HCT116 (cell line): ENCODE measurements around the gene DTNBP1. TPM values are rescaled to one million over a fixed set of nuclear protein-coding genes. Genes with fewer than 3 reads are reported as not detected.

ENCODE experiments used
- ATAC-seq: fragments of 200-7000 bp; cut with Tn5 transposase; 2 replicates; pipeline ENCODE4 v1.9.1; 2020; ENCODE audit warnings: mild to moderate bottlenecking, moderate library complexity
- BruUV-seq: library from RNA; stranded (reverse); fragments of 400-500 nt; replicated peaks from 2 replicates; lab custom pipeline; 2021; lab: Mats Ljungman, UMichigan
- CTCF ChIA-PET: fragments of 300-600 bp; sonication (Branson Sonifier 250); formaldehyde crosslinking; loops from one replicate; lab custom pipeline; 2021; ENCODE audit warnings: antibody characterized with exemption; lab: Charles Lee
- POLR2A ChIA-PET: fragments of 300-600, 350-600 bp; sonication (Branson Sonifier 250); formaldehyde crosslinking; loops from one replicate; lab custom pipeline; 2021; ENCODE audit warnings: antibody characterized with exemption; lab: Charles Lee
- RAD21 ChIA-PET, 2 experiments: fragments of 300-600 bp; sonication (Branson Sonifier 250); formaldehyde crosslinking; loops; one replicate each; lab custom pipeline; 2023; ENCODE audit warnings: low total read pairs in 2 of 2; ENCODE audit not compliant: uncharacterized antibody in 2 of 2, unreplicated experiment in 2 of 2, low non-redundant PET in 1 of 2; lab: Charles Lee
- DNase-seq: peaks from one replicate; pipeline ENCODE4 v3.0.0-alpha.2; 2010; ENCODE audit warnings: low read depth, low spot score
- H2AFZ ChIP-seq: fragments of 200-600 bp; shearing (Covaris generic), sonication (generic); 2 replicates; pipeline ENCODE4 v1.6.1; 2017; ENCODE audit warnings: low read depth, mixed run types, mixed read lengths, antibody characterized with exemption, low read length; ENCODE audit not compliant: poor library complexity, severe bottlenecking
- H3K27ac ChIP-seq: 2 replicates; pipeline ENCODE4 v1.5.1; 2012; ENCODE audit warnings: low read depth, low read length
- H3K27me3 ChIP-seq: fragments of 200-600 bp; sonication (generic); 2 replicates; pipeline ENCODE4 v1.6.1; 2016; ENCODE audit warnings: mixed run types, low read length, mixed read lengths; ENCODE audit not compliant: insufficient read depth
- H3K36me3 ChIP-seq, 2 experiments: fragments of 200-500 bp in 1 of 2; fragments of 200-600 bp in 1 of 2; sonication (Bioruptor generic) in 1 of 2; sonication (generic) in 1 of 2; 2 replicates each; pipeline versions ENCODE4 v1.5.1 to v1.6.1; 2014 to 2016; ENCODE audit warnings: low read length in 2 of 2, inconsistent platforms in 1 of 2, mixed read lengths in 1 of 2, mixed run types in 1 of 2; ENCODE audit not compliant: insufficient read depth in 2 of 2, control insufficient read depth in 1 of 2
- H3K4me1 ChIP-seq, 2 experiments: fragments of 200-600 bp in 1 of 2; sonication (generic) in 1 of 2; 2 replicates each; pipeline versions ENCODE4 v1.5.1 to v1.6.1; 2012 to 2017; ENCODE audit warnings: low read length in 2 of 2, inconsistent platforms in 1 of 2, mild to moderate bottlenecking in 1 of 2, mixed read lengths in 1 of 2, mixed run types in 1 of 2, moderate library complexity in 1 of 2; ENCODE audit not compliant: insufficient read depth in 2 of 2, control insufficient read depth in 1 of 2
- H3K4me2 ChIP-seq: fragments of 200-600 bp; sonication (generic); 2 replicates; pipeline ENCODE4 v1.6.1; 2017; ENCODE audit warnings: mixed run types, low read length, mixed read lengths
- H3K4me3 ChIP-seq, 2 experiments: fragments of 200-600 bp in 1 of 2; sonication (generic) in 1 of 2; replicated peaks in 1 of 2; 2 replicates each; pipeline ENCODE4 v1.5.1; 2011 to 2016; ENCODE audit warnings: low read length in 2 of 2, control low read depth in 1 of 2, low read depth in 1 of 2, mild to moderate bottlenecking in 1 of 2, mixed read lengths in 1 of 2, mixed run types in 1 of 2
- H3K79me2 ChIP-seq: fragments of 200-600 bp; sonication (generic); 2 replicates; pipeline ENCODE4 v1.6.1; 2017; ENCODE audit warnings: mild to moderate bottlenecking, mixed run types, low read length, moderate library complexity, mixed read lengths; ENCODE audit not compliant: insufficient read depth
- H3K9ac ChIP-seq: fragments of 200-600 bp; sonication (generic); 2 replicates; pipeline ENCODE4 v1.6.1; 2016; ENCODE audit warnings: low read length, mixed read lengths
- H3K9me2 ChIP-seq: fragments of 200-600 bp; sonication (generic), shearing (Covaris generic); 2 replicates; pipeline ENCODE4 v1.6.1; 2017; ENCODE audit warnings: mixed run types, mild to moderate bottlenecking, moderate library complexity; ENCODE audit not compliant: insufficient read depth
- H3K9me3 ChIP-seq, 2 experiments: fragments of 200-500 bp in 1 of 2; fragments of 200-600 bp in 1 of 2; sonication (Bioruptor generic) in 1 of 2; sonication (generic) in 1 of 2; 2 replicates each; pipeline ENCODE4 v1.6.1; 2014 to 2017; ENCODE audit warnings: low read length in 2 of 2, mixed read lengths in 2 of 2, inconsistent platforms in 1 of 2, low read depth in 1 of 2, mild to moderate bottlenecking in 1 of 2, mixed run types in 1 of 2, moderate library complexity in 1 of 2; ENCODE audit not compliant: control insufficient read depth in 1 of 2, insufficient read depth in 1 of 2
- H4K20me1 ChIP-seq: fragments of 200-600 bp; sonication (generic), shearing (Covaris generic); 2 replicates; pipeline ENCODE4 v1.6.1; 2017; ENCODE audit warnings: mixed run types, mild to moderate bottlenecking, moderate library complexity; ENCODE audit not compliant: insufficient read depth
- CEBPB ChIP-seq: IDR thresholded peaks from 2 replicates; pipeline ENCODE4 v1.6.1; 2012; ENCODE audit warnings: low read depth
- EZH2phosphoT487 ChIP-seq: fragments of 200-600 bp; IDR thresholded peaks from 2 replicates; pipeline ENCODE4 v1.6.1; 2018; ENCODE audit warnings: antibody characterized with exemption, borderline replicate concordance
- JUND ChIP-seq: IDR thresholded peaks from 2 replicates; pipeline ENCODE4 v1.6.1; 2012
- POLR2AphosphoS5 ChIP-seq: IDR thresholded peaks from 2 replicates; pipeline ENCODE4 v1.6.1; 2011; ENCODE audit warnings: mild to moderate bottlenecking, low read depth, low read length, moderate library complexity
- RAD21 ChIP-seq: IDR thresholded peaks from 2 replicates; pipeline ENCODE4 v1.6.1; 2012; ENCODE audit warnings: low read depth, mild to moderate bottlenecking
- SIN3A ChIP-seq: IDR thresholded peaks from 2 replicates; pipeline ENCODE4 v1.6.1; 2012; ENCODE audit warnings: low read depth
- SP1 ChIP-seq: IDR thresholded peaks from 2 replicates; pipeline ENCODE4 v1.6.1; 2012; ENCODE audit warnings: low read depth
- TCF7L2 ChIP-seq: IDR thresholded peaks from 2 replicates; pipeline ENCODE4 v1.7.0; 2011; ENCODE audit warnings: borderline replicate concordance, inconsistent platforms; ENCODE audit not compliant: insufficient read depth, insufficient read length; ENCODE audit errors: extremely low read depth
- YY1 ChIP-seq: IDR thresholded peaks from 2 replicates; pipeline ENCODE4 v1.6.1; 2011; ENCODE audit warnings: low read length, low read depth, moderate library complexity, mild to moderate bottlenecking; ENCODE audit not compliant: insufficient replicate concordance; ENCODE audit errors: extremely low read depth
- ZFX ChIP-seq: fragments of 450-650 bp; IDR thresholded peaks from 2 replicates; pipeline ENCODE4 v1.6.1; 2017
- intact Hi-C: fragments of 100-400 bp; cut with micrococcal nuclease; formaldehyde crosslinking; loops from 2 replicates; pipeline ENCODE4 v1.10.0; 2022
- total RNA-seq: library from RNA; stranded (reverse); gene quantifications from one replicate; pipeline ENCODE4 v1.2.1, GENCODE V29; 2021; ENCODE audit not compliant: unreplicated experiment
- TF ChIP-seq, protein P1 (sequence below): IDR thresholded peaks from 2 replicates; pipeline ENCODE4 v1.6.1; 2012

Gene DTNBP1
- total RNA-seq, 1 experiment from 2014 or later = 16.7 TPM

DNA sequence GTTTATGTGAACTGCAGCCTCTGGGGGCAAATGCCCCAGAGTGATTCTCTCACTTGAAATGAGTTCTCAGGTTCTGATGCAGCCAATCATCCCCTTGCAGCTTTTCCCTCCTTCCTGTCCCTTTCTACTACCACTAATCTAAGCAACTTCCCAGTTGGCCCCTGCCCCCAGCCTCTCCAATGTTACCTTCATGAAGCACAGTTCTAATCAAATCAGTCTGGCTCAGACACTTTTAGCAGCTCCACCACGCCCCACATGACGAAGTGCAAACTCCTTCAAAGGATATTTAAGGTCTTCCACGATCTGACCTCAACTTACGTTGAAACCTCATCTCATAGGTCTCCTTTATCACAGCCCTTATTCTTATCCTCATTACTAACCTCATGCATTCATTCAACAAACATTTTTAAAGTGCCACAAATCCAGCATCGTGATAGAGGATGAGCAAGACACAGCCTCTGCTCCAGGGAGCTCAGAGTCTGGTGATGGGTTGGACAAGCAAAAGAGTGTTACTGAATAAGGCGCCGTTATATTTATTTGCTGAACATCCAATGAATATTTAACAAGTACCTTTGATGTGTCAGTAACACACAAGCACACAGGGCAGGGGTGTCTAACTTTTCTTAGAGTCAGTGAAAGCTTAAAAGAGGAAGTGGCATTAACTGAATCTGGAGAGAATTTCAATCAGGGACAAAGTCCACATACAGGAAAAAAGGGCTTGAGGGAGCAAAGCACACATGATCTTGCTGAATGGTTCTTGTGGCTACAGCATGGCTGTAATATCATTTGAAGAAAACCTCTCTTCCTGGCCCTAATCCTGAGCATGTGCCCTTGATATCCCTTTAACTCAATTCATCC lies 20.4 kb upstream of the DTNBP1 start (continued):
- no peak for TF ChIP-seq YY1
- no peak for TF ChIP-seq JUND
- no peak for TF ChIP-seq SP1
- TF ChIP-seq, protein P1, sequence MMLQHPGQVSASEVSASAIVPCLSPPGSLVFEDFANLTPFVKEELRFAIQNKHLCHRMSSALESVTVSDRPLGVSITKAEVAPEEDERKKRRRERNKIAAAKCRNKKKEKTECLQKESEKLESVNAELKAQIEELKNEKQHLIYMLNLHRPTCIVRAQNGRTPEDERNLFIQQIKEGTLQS = no peak
- no peak for TF ChIP-seq CEBPB
- TF ChIP-seq POLR2AphosphoS5 = no peak

GRCh38 chr6:15681946-15682345 lies 19.1 kb upstream of the DTNBP1 start:
- Histone ChIP-seq H3K4me1 (no peaks in the 10 kb centered on the region), H3K27ac (no peak overlapping the region), H3K9me3 (no peaks in the 10 kb centered on the region; a peak in 1 of 4 replicates), H3K79me2 (no peaks in the 10 kb centered on the region), H2AFZ (no peak overlapping the region), H4K20me1 (no peaks in the 10 kb centered on the region), H3K36me3 (no peaks in the 10 kb centered on the region), H3K4me2 (no peak overlapping the region), H3K27me3 (no peaks in the 10 kb centered on the region), H3K9ac (no peak overlapping the region), H3K9me2 (no peaks in the 10 kb centered on the region), H3K4me3 (no peak overlapping the region)
- ChIA-PET RAD21 (no interaction called here), POLR2A (no interaction called here), CTCF (no interaction called here)
- ATAC-seq (no peak), DNase-seq (no peak)
- BruUV-seq = no TSS peak
- TF ChIP-seq TCF7L2 = no peak
- no peak for TF ChIP-seq RAD21
- TF ChIP-seq POLR2AphosphoS5 = no peak
- no peak for TF ChIP-seq ZFX
- TF ChIP-seq EZH2phosphoT487 = no peak
- no peak for TF ChIP-seq SIN3A
- intact Hi-C loops = no loop called here
